ENCODE data around the gene IL3.

IL3 gene

GRCh38 chr5:132085686-132086085 lies 25.2 kb downstream of the IL3 start:
- H3K4me1 ChIP-seq (ENCODE audit: control insufficient read depth, insufficient read depth, low read length, unreplicated experiment): peaks cover 38% of the 10 kb centered on the region
- H2AFZ ChIP-seq (ENCODE audit: low read length, unreplicated experiment): no peak overlapping the region
- no peak overlapping the region for H3K4me3 ChIP-seq (ENCODE audit: low read depth, low read length)
- H3K27ac ChIP-seq (ENCODE audit: low read depth, low read length): peak overlapping the region; percentile 76; the same call in 1 of the 2 replicates
- H3K36me3 ChIP-seq (ENCODE audit: insufficient read depth, low read length): no peaks in the 10 kb centered on the region
- no peaks in the 10 kb centered on the region for H3K27me3 ChIP-seq (ENCODE audit: insufficient read depth, low read length)
- no peaks in the 10 kb centered on the region for H3K79me2 ChIP-seq (ENCODE audit: control insufficient read depth, insufficient read depth, low read length, unreplicated experiment)

- Histone ChIP-seq H3K36me3 (ENCODE audit: insufficient read depth, low read length) (no peaks in the 10 kb centered on the region), H3K4me1 (ENCODE audit: control insufficient read depth, insufficient read depth, low read length, unreplicated experiment) (peaks cover 40% of the 10 kb centered on the region), H3K4me3 (ENCODE audit: low read depth, low read length) (no peak overlapping the region), H3K27ac (ENCODE audit: low read depth, low read length) (peak overlapping the region; percentile 76), H2AFZ (ENCODE audit: low read length, unreplicated experiment) (no peak overlapping the region), H3K27me3 (ENCODE audit: insufficient read depth, low read length) (no peaks in the 10 kb centered on the region), H3K79me2 (ENCODE audit: control insufficient read depth, insufficient read depth, low read length, unreplicated experiment) (no peaks in the 10 kb centered on the region)
These were observed 25.9 kb downstream of the IL3 start for GRCh38 chr5:132086277-132086794.

- Histone ChIP-seq H3K4me1 (ENCODE audit: control insufficient read depth, insufficient read depth, low read length, unreplicated experiment) (peaks cover 40% of the 10 kb centered on the region), H2AFZ (ENCODE audit: low read length, unreplicated experiment) (no peak overlapping the region), H3K4me3 (ENCODE audit: low read depth, low read length) (no peak overlapping the region), H3K27me3 (ENCODE audit: insufficient read depth, low read length) (no peaks in the 10 kb centered on the region), H3K79me2 (ENCODE audit: control insufficient read depth, insufficient read depth, low read length, unreplicated experiment) (no peaks in the 10 kb centered on the region), H3K27ac (ENCODE audit: low read depth, low read length) (peak overlapping the region; percentile 76; the same call in 1 of the 2 replicates), H3K36me3 (ENCODE audit: insufficient read depth, low read length) (no peaks in the 10 kb centered on the region)
These were observed 26.7 kb downstream of the IL3 start for GRCh38 chr5:132087176-132087575.

GRCh38 chr5:132087661-132088060 lies 27.2 kb downstream of the IL3 start:
- H3K27me3 ChIP-seq (ENCODE audit: insufficient read depth, low read length): no peaks in the 10 kb centered on the region
- no peak overlapping the region for H3K27ac ChIP-seq (ENCODE audit: low read depth, low read length)
- H2AFZ ChIP-seq (ENCODE audit: low read length, unreplicated experiment): no peak overlapping the region
- H3K4me3 ChIP-seq (ENCODE audit: low read depth, low read length): no peak overlapping the region
- no peaks in the 10 kb centered on the region for H3K36me3 ChIP-seq (ENCODE audit: insufficient read depth, low read length)
- H3K79me2 ChIP-seq (ENCODE audit: control insufficient read depth, insufficient read depth, low read length, unreplicated experiment): no peaks in the 10 kb centered on the region
- peaks cover 40% of the 10 kb centered on the region for H3K4me1 ChIP-seq (ENCODE audit: control insufficient read depth, insufficient read depth, low read length, unreplicated experiment)

- no peaks in the 10 kb centered on the region for H3K36me3 ChIP-seq (ENCODE audit: insufficient read depth, low read length)
- no peaks in the 10 kb centered on the region for H3K27me3 ChIP-seq (ENCODE audit: insufficient read depth, low read length)
- H3K4me1 ChIP-seq (ENCODE audit: control insufficient read depth, insufficient read depth, low read length, unreplicated experiment): peaks cover 49% of the 10 kb centered on the region
- no peaks in the 10 kb centered on the region for H3K79me2 ChIP-seq (ENCODE audit: control insufficient read depth, insufficient read depth, low read length, unreplicated experiment)
- H3K27ac ChIP-seq (ENCODE audit: low read depth, low read length): no peak overlapping the region
- H3K4me3 ChIP-seq (ENCODE audit: low read depth, low read length): no peak overlapping the region
- H2AFZ ChIP-seq (ENCODE audit: low read length, unreplicated experiment): no peak overlapping the region
These were observed 28.9 kb downstream of the IL3 start for GRCh38 chr5:132089363-132089762.

- Histone ChIP-seq H3K4me1 (ENCODE audit: control insufficient read depth, insufficient read depth, low read length, unreplicated experiment) (peaks cover 55% of the 10 kb centered on the region), H3K79me2 (ENCODE audit: control insufficient read depth, insufficient read depth, low read length, unreplicated experiment) (no peaks in the 10 kb centered on the region), H3K27me3 (ENCODE audit: insufficient read depth, low read length) (no peaks in the 10 kb centered on the region), H3K4me3 (ENCODE audit: low read depth, low read length) (no peak overlapping the region), H3K36me3 (ENCODE audit: insufficient read depth, low read length) (no peaks in the 10 kb centered on the region), H3K27ac (ENCODE audit: low read depth, low read length) (peak overlapping the region; percentile 47; the same call in 1 of the 2 replicates), H2AFZ (ENCODE audit: low read length, unreplicated experiment) (no peak overlapping the region)
These were observed 29.7 kb downstream of the IL3 start for GRCh38 chr5:132090107-132090506.

- Histone ChIP-seq H3K27me3 (ENCODE audit: insufficient read depth, low read length) (no peaks in the 10 kb centered on the region), H3K36me3 (ENCODE audit: insufficient read depth, low read length) (no peaks in the 10 kb centered on the region), H2AFZ (ENCODE audit: low read length, unreplicated experiment) (no peak overlapping the region), H3K4me1 (ENCODE audit: control insufficient read depth, insufficient read depth, low read length, unreplicated experiment) (peaks cover 44% of the 10 kb centered on the region), H3K27ac (ENCODE audit: low read depth, low read length) (no peak overlapping the region), H3K4me3 (ENCODE audit: low read depth, low read length) (no peak overlapping the region), H3K79me2 (ENCODE audit: control insufficient read depth, insufficient read depth, low read length, unreplicated experiment) (no peaks in the 10 kb centered on the region)
These were observed 32.8 kb downstream of the IL3 start for GRCh38 chr5:132093271-132093670.

GRCh38 chr5:132094393-132095076 lies 34.1 kb downstream of the IL3 start:
- Histone ChIP-seq H3K27ac (ENCODE audit: low read depth, low read length) (peak overlapping the region; percentile 90), H3K4me1 (ENCODE audit: control insufficient read depth, insufficient read depth, low read length, unreplicated experiment) (peaks cover 50% of the 10 kb centered on the region), H2AFZ (ENCODE audit: low read length, unreplicated experiment) (no peak overlapping the region), H3K4me3 (ENCODE audit: low read depth, low read length) (no peak overlapping the region), H3K27me3 (ENCODE audit: insufficient read depth, low read length) (no peaks in the 10 kb centered on the region), H3K36me3 (ENCODE audit: insufficient read depth, low read length) (no peaks in the 10 kb centered on the region), H3K79me2 (ENCODE audit: control insufficient read depth, insufficient read depth, low read length, unreplicated experiment) (no peaks in the 10 kb centered on the region)

- no peaks in the 10 kb centered on the region for H3K27me3 ChIP-seq (ENCODE audit: insufficient read depth, low read length)
- no peak overlapping the region for H2AFZ ChIP-seq (ENCODE audit: low read length, unreplicated experiment)
- H3K27ac ChIP-seq (ENCODE audit: low read depth, low read length): peak overlapping the region; percentile 90
- H3K4me1 ChIP-seq (ENCODE audit: control insufficient read depth, insufficient read depth, low read length, unreplicated experiment): peaks cover 44% of the 10 kb centered on the region
- H3K4me3 ChIP-seq (ENCODE audit: low read depth, low read length): no peak overlapping the region
- no peaks in the 10 kb centered on the region for H3K36me3 ChIP-seq (ENCODE audit: insufficient read depth, low read length)
- H3K79me2 ChIP-seq (ENCODE audit: control insufficient read depth, insufficient read depth, low read length, unreplicated experiment): no peaks in the 10 kb centered on the region
These were observed 34.6 kb downstream of the IL3 start for GRCh38 chr5:132095077-132095410.

- H2AFZ ChIP-seq (ENCODE audit: low read length, unreplicated experiment): no peak overlapping the region
- no peaks in the 10 kb centered on the region for H3K36me3 ChIP-seq (ENCODE audit: insufficient read depth, low read length)
- H3K27me3 ChIP-seq (ENCODE audit: insufficient read depth, low read length): no peaks in the 10 kb centered on the region
- no peak overlapping the region for H3K4me3 ChIP-seq (ENCODE audit: low read depth, low read length)
- H3K4me1 ChIP-seq (ENCODE audit: control insufficient read depth, insufficient read depth, low read length, unreplicated experiment): peaks cover 40% of the 10 kb centered on the region
- H3K27ac ChIP-seq (ENCODE audit: low read depth, low read length): peak overlapping the region; percentile 90
- no peaks in the 10 kb centered on the region for H3K79me2 ChIP-seq (ENCODE audit: control insufficient read depth, insufficient read depth, low read length, unreplicated experiment)
These were observed 35.0 kb downstream of the IL3 start for GRCh38 chr5:132095424-132095972.

GRCh38 chr5:132096904-132097303 lies 36.4 kb downstream of the IL3 start:
- no peak overlapping the region for H3K4me3 ChIP-seq (ENCODE audit: low read depth, low read length)
- H3K79me2 ChIP-seq (ENCODE audit: control insufficient read depth, insufficient read depth, low read length, unreplicated experiment): no peaks in the 10 kb centered on the region
- H3K27ac ChIP-seq (ENCODE audit: low read depth, low read length): no peak overlapping the region
- no peaks in the 10 kb centered on the region for H3K36me3 ChIP-seq (ENCODE audit: insufficient read depth, low read length)
- peaks cover 38% of the 10 kb centered on the region for H3K4me1 ChIP-seq (ENCODE audit: control insufficient read depth, insufficient read depth, low read length, unreplicated experiment)
- no peak overlapping the region for H2AFZ ChIP-seq (ENCODE audit: low read length, unreplicated experiment)
- no peaks in the 10 kb centered on the region for H3K27me3 ChIP-seq (ENCODE audit: insufficient read depth, low read length)

Data from ACC112 (cell line).